Measurements from ENCODE around the gene FBXL3. TPM values are rescaled to one million over a fixed set of nuclear protein-coding genes. Genes with fewer than 3 reads are reported as not detected.

Gene FBXL3
- total RNA-seq, 4 donors from 2014 or later, result 43.5 to 81.6 (median 51.7) TPM

DNA sequence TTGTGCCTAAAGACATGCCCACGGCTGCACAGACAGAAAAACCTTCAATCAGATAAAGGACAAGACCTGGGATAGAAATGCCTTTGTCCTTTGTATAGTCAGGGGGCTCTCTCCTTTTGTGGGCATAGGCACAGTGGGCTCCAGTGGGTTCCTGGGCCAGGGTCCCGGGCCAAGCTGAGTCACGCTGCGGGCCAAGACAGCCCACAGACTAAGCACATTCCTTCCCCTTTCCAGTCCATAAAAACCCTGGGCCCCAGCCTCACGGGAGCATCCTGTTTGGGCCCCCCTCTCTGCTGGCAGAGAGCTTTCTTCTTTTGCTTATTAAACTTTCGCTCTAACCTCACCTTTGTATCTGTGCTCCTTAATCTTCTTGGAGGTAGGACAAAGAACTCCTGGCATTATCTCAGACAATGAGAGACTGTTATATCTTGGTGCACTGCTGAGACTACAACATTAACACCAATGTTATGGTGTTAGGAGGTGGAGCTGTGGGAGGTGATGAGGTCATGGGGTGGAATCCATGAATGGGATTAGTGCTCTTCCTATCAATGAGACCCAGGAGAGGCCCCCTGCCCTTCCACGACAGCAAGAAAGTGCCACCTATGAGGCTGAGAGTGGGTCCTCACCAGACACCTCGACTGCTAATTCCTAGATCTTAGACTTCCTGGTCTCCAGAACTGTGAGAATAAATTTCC lies 20.8 kb upstream of the FBXL3 start:
- TF ChIP-seq, protein P1, sequence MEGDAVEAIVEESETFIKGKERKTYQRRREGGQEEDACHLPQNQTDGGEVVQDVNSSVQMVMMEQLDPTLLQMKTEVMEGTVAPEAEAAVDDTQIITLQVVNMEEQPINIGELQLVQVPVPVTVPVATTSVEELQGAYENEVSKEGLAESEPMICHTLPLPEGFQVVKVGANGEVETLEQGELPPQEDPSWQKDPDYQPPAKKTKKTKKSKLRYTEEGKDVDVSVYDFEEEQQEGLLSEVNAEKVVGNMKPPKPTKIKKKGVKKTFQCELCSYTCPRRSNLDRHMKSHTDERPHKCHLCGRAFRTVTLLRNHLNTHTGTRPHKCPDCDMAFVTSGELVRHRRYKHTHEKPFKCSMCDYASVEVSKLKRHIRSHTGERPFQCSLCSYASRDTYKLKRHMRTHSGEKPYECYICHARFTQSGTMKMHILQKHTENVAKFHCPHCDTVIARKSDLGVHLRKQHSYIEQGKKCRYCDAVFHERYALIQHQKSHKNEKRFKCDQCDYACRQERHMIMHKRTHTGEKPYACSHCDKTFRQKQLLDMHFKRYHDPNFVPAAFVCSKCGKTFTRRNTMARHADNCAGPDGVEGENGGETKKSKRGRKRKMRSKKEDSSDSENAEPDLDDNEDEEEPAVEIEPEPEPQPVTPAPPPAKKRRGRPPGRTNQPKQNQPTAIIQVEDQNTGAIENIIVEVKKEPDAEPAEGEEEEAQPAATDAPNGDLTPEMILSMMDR (IDR thresholded peaks at IDR 0.05), result no peak
- TF ChIP-seq POLR2A (IDR thresholded peaks at IDR 0.05), result no peak
- Histone ChIP-seq H3K36me3 (peaks cover 0 to 94% (median 26%) of the 10 kb centered on the region in 3 donors), H3K4me1 (no peaks in the 10 kb centered on the region), H3K9me3 (no peaks in the 10 kb centered on the region), H3K27me3 (no peaks in the 10 kb centered on the region), H3K4me3 (no peak overlapping the region), H3K27ac (no peak overlapping the region)
- DNase-seq, result no peak
- WGBS, 2 donors, result 91 to 95% methylated on average over 8 of the region's 8 CpGs
- intact Hi-C loops (cut with DNase I), result no loop called here

DNA sequence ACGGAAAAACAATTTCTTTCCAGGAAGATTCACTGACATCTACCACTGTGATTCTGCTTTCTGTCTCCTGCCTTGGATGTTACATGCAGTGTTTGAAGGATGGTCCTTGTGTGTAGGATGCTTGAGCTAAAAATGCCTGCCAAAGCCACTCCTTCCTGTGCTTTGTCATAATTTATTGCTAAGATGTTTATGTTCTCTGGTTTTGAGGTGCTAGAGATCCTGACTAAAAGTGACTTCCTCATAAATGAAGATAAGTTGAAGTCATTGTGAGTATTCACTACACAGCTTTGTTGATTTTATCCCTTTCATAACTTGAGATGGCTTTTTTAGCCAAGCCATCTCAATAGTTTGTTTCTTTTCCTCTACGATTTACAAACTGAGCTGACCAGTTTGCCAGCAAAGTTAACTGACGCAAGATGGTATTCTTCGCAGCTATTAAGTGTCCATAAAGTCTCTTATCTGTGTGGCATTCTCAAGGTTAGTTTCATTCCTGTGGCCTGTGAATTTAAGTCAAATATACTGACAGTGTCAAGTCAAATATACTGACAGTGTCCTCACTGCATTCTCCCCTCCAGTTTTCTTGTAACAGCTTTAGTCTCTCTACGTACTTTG lies 15.7 kb upstream of the FBXL3 start:
- no peaks in the 10 kb centered on the region for H3K27me3 ChIP-seq
- H3K4me3 ChIP-seq, result no peak overlapping the region
- WGBS, 2 donors, result 73 to 75% methylated on average over 5 of the region's 5 CpGs
- peaks cover 0 to 43% (median 5%) of the 10 kb centered on the region in 3 donors for H3K36me3 ChIP-seq
- TF ChIP-seq, protein P1 (IDR thresholded peaks at IDR 0.05), result no peak
- TF ChIP-seq POLR2A (IDR thresholded peaks at IDR 0.05), result no peak
- H3K9me3 ChIP-seq, result no peaks in the 10 kb centered on the region
- no peak for DNase-seq
- H3K4me1 ChIP-seq, result no peaks in the 10 kb centered on the region
- H3K27ac ChIP-seq, result no peak overlapping the region
- intact Hi-C loops (cut with DNase I), result no loop called here

DNA sequence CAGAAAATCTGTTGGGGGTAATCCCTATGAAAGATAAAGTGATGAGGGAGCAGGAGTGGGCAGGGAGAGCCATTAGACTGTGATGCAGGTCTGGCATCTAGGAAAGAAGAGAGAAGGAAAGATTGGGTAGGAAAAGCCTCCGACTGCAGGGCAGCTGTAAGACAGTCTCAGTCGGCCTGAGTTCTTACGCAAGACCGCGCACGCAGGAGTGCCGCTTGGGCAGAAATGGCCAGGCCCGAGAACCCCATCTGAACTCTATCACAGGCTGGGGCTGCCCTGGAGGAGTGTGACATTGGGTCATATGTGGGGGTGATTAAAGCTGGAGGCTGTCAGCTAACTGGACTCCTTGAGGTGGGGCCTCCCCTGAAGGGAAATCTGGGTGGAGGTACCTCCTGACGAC lies 13.9 kb upstream of the FBXL3 start:
- Histone ChIP-seq H3K27ac (no peak overlapping the region), H3K9me3 (no peaks in the 10 kb centered on the region), H3K27me3 (no peaks in the 10 kb centered on the region), H3K36me3 (peaks cover 0 to 25% (median 5%) of the 10 kb centered on the region in 3 donors), H3K4me1 (no peaks in the 10 kb centered on the region), H3K4me3 (no peak overlapping the region)
- intact Hi-C loops (cut with DNase I), result no loop called here
- no peak for DNase-seq
- TF ChIP-seq POLR2A (IDR thresholded peaks at IDR 0.05), result no peak
- TF ChIP-seq, protein P1 (IDR thresholded peaks at IDR 0.05), result no peak
- WGBS, 2 donors, result 78 to 79% methylated on average over 8 to 9 of the region's 9 CpGs

GRCh38 chr13:77040076-77040475 lies 13.1 kb upstream of the FBXL3 start:
- TF ChIP-seq, protein P1 (IDR thresholded peaks at IDR 0.05), result no peak
- TF ChIP-seq POLR2A (IDR thresholded peaks at IDR 0.05), result no peak
- Histone ChIP-seq H3K27me3 (no peaks in the 10 kb centered on the region), H3K9me3 (no peaks in the 10 kb centered on the region), H3K27ac (no peak overlapping the region), H3K36me3 (peaks cover 0 to 17% (median 2%) of the 10 kb centered on the region in 3 donors), H3K4me3 (no peak overlapping the region), H3K4me1 (no peaks in the 10 kb centered on the region)
- no peak for DNase-seq
- intact Hi-C loops (cut with DNase I), result no loop called here
- 84 to 86% methylated on average over 7 of the region's 7 CpGs for WGBS, 2 donors

GRCh38 chr13:77038907-77039480 lies 12.0 kb upstream of the FBXL3 start:
- H3K4me3 ChIP-seq, result no peak overlapping the region
- no peaks in the 10 kb centered on the region for H3K27me3 ChIP-seq
- H3K4me1 ChIP-seq, result no peaks in the 10 kb centered on the region
- intact Hi-C loops (cut with DNase I), result no loop called here
- H3K9me3 ChIP-seq, result no peaks in the 10 kb centered on the region
- 68 to 75% methylated on average over 5 of the region's 5 CpGs for WGBS, 2 donors
- no peak for DNase-seq
- H3K27ac ChIP-seq, result no peak overlapping the region
- TF ChIP-seq POLR2A (IDR thresholded peaks at IDR 0.05), result no peak
- TF ChIP-seq, protein P1 (IDR thresholded peaks at IDR 0.05), result no peak
- peaks cover 0 to 6% (median 0%) of the 10 kb centered on the region in 3 donors for H3K36me3 ChIP-seq

Data from esophagus squamous epithelium (tissue), 5 donors.